Measurements from ENCODE around the gene MAS1. TPM values are rescaled to one million over a fixed set of nuclear protein-coding genes. Genes with fewer than 3 reads are reported as not detected.
"Not testable (repeated sequence)": the region's sequence is repeated elsewhere in the genome, so short reads cannot be mapped to it uniquely, and the experiment has no call there.

MAS1 gene
- total RNA-seq, 1 experiment from 2014 or later = not detected

DNA sequence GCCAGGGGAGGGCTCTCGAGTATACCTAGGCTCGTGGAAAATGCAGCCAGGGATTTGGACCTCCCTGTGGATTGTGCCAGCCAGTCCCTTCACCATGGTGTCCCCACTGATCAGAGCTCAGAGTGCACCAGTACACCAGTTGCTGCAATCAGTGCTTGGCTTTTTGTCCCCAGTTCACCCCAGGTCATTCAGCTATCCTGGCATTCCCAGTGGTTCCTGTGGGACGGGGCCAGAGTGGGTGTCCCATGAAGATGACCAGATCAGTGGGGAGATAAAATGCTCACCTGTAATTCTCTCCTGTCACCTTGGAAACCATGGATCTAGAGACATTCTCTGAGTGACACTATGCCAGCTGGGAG is 23.8 kb downstream of the MAS1 start:
- no peak for DNase-seq (ENCODE audit: extremely low read depth, low read depth)

DNA sequence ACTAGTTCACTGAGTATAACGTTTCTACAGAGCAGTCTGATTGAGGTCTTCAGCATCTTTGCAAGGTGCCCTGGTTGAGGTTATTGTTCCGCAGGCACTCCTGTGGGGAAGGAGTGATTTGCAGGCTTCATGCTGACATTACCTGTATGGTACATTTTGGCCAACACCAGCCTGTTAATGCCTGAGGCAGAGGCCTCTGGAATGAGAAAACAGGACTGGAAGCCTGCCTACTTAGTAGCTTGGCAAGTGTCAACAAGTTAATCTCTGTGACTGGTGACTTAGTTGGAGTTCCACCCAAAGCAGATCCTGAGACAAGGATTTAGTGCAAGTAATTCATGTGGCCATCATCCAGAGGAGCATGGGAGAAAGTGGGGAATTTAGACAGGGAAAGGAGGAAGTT is 24.6 kb downstream of the MAS1 start:
- DNase-seq (ENCODE audit: extremely low read depth, low read depth) = no peak

DNA sequence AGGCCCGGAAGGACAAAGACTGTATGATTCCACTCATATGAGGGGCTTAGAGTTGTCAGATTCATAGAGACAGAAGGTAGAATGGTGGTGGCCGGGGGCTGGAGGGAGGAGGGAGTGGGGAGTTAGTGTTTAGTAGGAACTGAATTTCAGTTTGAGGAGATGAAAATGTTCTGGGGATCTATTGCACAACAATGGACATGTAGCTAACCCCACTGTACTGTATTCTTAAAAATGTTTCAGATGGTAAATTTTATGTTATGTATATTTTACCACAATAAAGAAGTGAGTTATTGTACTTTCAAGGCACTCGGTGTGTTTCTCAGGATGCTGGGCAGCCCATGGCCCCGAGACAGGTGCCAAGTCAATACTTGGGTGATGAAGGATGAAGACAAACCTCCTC is 25.4 kb downstream of the MAS1 start:
- DNase-seq (ENCODE audit: extremely low read depth, low read depth) = no peak

DNA sequence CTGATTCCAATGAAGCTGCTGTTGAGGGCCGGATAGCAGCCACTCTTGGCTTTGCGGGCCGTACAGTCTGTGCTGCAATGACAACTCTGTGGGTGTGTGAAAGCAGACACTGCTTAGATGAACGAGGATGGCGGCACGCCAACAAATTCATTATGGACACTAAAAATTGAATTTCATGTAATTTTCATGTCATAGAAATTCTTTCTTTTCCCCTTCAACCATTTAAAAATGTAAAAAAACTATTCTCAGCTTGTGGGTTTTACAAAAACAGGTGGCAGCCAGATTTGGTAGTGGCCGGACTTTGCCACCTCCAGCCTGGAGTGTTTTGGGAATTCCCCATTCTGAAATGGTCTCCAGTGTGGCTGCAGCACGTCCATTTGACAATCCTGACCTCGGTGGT is 26.0 kb downstream of the MAS1 start:
- no peak for DNase-seq (ENCODE audit: extremely low read depth, low read depth)

DNA sequence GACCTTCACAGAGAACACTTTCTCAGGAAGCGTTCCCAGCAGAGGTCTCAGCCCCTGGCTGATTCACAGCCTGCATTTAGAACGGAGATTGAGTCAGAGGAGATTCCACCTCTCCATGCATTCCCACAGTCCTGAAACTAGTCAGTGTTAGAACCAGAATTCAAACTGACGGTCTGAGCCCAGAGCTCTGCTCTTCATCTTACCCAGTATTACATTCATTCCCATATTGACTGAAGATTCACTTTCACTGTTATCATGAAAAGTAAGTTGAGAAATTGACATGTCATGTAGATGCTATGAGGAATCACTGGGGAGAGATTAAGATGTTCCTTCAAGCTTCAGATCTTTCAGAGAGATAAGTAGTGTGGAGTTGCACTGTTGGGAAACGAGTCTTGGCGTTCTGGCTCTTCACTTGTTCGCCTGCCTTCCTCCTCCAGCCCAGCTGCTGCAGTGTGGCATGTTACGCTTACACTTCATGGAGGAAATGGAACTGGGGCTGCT is 28.3 kb downstream of the MAS1 start:
- no peak for DNase-seq (ENCODE audit: extremely low read depth, low read depth)

DNA sequence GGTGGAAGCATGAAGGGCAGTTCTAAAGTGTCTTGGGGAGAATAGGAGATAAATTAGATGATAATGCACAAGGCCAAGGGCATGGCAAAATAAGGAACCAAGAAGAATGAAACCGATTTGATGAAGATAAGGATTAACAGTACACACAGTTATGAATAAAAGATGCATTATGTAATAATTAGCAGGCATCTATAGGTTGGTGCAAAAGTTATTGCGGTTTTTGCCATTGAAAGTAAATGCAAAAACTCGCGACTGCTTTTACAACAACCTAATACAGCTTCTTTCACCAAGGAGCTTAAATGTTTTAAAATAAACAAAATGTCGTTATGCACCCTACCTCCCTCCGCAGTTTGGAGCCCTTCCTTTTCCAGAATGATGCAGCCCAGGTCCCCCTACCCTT is 29.0 kb downstream of the MAS1 start:
- DNase-seq (ENCODE audit: extremely low read depth, low read depth) = no peak

DNA sequence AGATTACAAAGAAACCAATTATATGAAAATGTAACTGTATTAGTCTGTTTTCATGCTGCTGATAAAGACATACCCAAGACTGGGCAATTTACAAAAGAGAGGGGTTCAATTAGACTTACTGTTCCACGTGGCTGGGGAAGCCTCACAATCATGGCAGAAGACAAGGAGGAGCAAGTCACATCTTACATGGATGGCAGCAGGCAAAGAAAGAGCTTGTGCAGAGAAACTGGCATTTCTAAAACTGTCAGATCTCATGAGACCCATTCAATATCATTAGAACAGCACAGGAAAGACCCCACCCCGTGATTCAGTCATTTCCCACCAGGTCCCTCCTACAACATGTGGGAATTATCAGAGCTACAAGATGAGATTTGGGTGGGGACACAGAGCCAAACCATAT is 33.4 kb downstream of the MAS1 start:
- DNase-seq (ENCODE audit: extremely low read depth, low read depth) = not testable (repeated sequence)

DNA sequence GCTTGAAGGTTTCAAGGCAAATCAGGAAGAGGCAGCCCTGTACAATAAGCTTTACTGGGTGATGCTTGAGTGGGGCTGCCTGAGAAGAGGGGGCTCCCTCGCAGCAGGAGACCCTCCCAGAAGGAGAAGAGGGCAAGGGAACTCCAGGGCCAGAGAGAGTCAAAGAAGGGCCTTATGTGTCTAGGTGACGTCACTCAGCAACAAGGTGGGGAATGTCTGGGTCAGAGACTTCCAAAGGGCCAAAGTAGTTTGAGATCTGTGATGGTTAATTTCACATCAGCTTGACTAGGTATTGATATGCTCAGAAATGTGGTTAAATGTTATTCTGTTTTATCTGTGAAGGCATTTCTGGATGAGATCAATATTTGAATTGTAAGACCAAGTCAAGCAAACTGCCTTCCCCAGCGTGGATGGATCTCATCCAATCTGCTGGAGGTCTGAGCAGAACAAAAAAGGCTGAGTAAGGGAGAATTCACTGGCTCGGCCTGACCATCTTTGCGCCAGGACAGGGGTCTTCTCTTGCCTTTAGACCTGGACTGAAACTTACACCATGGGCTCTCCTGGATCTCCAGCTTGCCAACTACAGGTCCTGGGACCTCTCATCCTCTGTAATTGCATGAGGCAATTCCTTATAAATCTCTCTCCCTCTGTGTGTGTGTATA is 35.9 kb downstream of the MAS1 start:
- no peak for DNase-seq (ENCODE audit: extremely low read depth, low read depth)

DNA sequence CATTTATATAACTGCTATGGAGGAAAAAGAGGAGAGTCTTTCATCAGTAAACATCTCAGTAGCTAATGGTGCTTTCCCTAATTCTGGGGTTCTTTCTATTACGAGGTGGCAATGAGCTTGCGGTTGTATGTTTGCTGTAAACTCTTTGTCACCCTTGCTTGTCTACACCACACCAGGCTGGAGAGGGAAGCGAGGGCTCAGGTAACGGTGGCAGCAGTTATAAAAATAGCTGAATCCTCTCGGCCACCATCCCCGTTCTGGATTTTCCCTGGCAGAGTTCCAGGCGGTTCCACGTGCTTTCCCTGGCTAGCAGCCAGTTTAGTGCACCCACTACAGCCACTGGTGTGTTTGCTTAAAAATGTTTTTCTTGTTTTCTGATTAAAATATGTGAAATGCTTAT is 39.0 kb downstream of the MAS1 start:
- DNase-seq (ENCODE audit: extremely low read depth, low read depth) = no peak

DNA sequence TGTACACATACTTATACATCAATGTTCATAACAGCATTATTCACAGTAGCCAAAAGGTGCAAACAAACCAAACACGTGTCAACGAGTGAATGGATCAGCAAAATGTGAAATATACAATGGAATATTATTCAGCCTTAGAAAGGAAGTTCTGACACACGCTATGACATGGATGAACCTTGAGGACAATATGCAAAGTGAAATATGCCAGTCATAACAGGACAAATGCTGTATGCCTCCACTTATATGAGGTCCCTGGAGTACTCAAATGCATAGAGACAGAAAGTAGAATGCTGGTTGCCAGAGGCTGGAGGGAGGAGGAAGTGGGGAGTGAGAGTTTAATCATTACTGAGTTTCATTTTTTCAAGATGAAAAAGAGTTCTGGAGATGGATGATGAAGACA is 40.3 kb downstream of the MAS1 start:
- DNase-seq (ENCODE audit: extremely low read depth, low read depth) = no peak

DNA sequence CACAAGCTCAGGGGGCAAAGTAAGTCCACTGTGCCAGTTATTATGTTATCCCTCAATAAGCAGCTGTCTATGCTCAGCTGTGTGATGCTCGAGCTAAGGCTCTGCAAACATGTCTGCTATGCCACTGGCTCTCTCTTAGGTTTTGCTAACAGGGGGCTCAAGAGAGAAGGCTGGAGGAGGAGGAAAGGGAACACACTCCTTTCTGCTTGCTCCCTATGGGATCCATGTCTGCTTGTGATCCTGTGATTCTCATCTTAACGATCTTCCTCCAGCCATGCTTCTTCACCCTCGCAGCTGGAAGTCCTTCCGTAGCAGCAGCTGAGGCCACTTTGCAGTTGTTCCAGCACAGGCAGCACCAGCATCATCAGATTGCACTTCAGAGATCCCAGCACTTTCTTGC is 41.1 kb downstream of the MAS1 start:
- DNase-seq (ENCODE audit: extremely low read depth, low read depth) = no peak

DNA sequence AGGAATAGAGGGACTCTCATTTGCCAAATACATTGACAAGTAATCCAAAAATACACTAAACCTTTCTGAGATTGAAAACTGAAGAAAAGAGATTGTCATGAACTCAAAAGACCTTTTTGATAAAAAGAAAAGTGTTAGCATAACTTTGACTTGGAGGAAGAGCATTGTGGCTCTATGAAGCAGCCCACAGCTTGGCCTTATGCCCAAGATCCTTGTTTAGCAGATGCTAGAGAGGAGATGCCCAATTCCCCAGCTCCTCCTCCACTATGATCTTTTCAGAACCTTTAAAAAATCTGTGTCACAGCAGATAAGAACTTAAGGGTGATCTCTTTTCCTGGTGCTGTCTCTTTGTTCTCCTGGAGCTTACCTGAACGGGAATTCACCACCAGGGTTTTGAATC is 42.3 kb downstream of the MAS1 start:
- no peak for DNase-seq (ENCODE audit: extremely low read depth, low read depth)

DNA sequence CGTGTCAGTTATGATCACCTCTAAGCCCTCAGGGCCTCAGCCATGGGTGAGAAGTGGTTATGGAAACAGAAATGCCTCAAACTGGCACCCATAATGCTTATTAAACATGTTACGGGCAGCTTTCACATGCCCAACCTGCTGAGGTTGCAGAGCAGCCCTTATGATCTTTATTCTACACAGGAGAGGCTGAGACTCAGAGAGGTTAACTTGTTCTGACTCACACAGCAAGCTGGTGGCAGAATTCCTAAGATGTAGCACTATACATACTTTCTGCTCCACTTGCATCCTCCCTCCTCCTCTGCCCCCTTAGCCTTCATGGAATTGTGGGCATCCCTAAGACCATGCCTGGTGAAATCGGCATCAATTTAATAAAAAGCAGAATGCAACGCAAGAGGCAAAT is 43.4 kb downstream of the MAS1 start:
- DNase-seq (ENCODE audit: extremely low read depth, low read depth) = no peak

DNA sequence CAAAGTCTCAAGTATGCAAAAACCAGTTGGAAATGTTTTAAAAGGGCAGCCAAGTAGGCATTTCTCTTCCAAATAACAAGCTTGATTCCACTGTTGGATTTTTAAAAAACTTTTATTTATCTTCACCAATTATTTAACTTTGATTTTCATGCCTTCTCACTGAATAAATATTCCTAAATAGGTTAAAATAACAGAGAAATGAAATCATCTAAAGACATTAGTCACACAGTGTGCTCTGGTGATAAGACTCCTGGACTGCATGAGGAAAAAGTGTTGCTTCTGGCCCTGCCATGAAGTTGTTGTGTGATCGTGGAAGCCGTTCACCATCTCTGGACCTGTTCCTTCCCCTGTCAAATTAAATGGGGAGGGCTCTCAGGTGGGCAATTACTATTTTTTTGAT is 44.3 kb downstream of the MAS1 start:
- DNase-seq (ENCODE audit: extremely low read depth, low read depth) = no peak

DNA sequence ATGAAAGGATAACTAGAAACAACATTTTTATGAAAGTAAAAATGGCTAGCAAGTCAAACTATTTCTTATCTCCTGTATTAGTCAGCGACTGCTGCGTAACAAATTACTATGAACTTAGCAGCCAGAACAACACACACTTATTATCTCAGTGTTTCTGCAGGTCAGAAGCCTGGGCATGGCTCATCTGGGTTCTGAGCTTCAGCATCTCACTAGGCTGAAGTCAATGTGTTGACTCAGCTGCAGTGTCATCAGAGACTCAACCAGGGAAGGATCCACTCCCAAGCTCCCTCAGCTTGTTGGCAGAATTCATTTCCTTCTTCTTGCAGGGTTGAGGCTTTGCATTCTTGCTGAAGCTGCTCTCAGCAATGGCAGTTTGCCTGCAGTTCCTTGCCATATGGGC is 44.8 kb downstream of the MAS1 start:
- no peak for DNase-seq (ENCODE audit: extremely low read depth, low read depth)

DNA sequence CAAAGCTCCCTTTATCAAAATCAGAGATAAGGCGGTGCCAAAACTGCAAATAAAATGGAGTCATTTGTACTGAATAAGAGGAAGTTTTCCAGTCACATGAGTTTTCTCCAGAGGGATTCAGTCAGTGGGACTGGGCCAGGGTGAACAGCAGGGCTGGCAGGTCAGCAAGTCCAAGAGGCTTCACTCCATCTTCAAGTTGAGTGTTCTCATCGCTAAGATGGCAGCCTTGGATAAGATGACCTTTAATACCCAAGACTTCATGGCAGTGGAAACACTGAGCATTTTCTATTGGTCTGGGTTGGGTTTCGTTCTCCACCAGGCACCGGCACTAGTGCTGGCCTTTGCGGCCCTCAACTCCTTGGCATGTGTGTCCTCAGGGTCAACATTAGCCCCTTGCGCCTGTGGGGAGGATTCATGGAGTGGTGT is 48.8 kb downstream of the MAS1 start:
- DNase-seq (ENCODE audit: extremely low read depth, low read depth) = no peak

Other genes starting within 250 kb of the MAS1 start
- gene SOD2, start 197.7 kb upstream of the MAS1 start, total RNA-seq (2014; rRNA removed; shearing (Covaris generic)) = 125 and 135 TPM in 2 replicates
- gene WTAP, start 163.5 kb upstream of the MAS1 start, total RNA-seq (2014; rRNA removed; shearing (Covaris generic)) = 57.4 and 65.7 TPM in 2 replicates
- 12.7 and 13.0 TPM in 2 replicates for gene ACAT2, start 128.9 kb upstream of the MAS1 start, total RNA-seq (2014; rRNA removed; shearing (Covaris generic))
- 203 and 233 TPM in 2 replicates for gene TCP1, start 101.4 kb upstream of the MAS1 start, total RNA-seq (2014; rRNA removed; shearing (Covaris generic))
- gene MRPL18, start 100.5 kb upstream of the MAS1 start, total RNA-seq (2014; rRNA removed; shearing (Covaris generic)) = 93.0 and 104 TPM in 2 replicates
- not detected in 2 replicates for gene PNLDC1, start 90.7 kb upstream of the MAS1 start, total RNA-seq (2014; rRNA removed; shearing (Covaris generic))
- 78.6 and 84.3 TPM in 2 replicates for gene IGF2R, start 78.1 kb downstream of the MAS1 start, total RNA-seq (2014; rRNA removed; shearing (Covaris generic))
- gene SLC22A1, start 230.8 kb downstream of the MAS1 start, total RNA-seq (2014; rRNA removed; shearing (Covaris generic)) = 0.20 TPM in 1 of 2 replicates, not detected in the other

All from NCI-H460 (cell line).